GM19351 (cell line): Measurements from ENCODE around the gene COL4A4.

Experiments
- ATAC-seq: cut with Tn5 transposase; IDR thresholded peaks from one replicate; pipeline ENCODE4 v1.9.1; 2021; ENCODE audit warnings: mild to moderate bottlenecking, moderate library complexity; ENCODE audit not compliant: unreplicated experiment

The COL4A4 gene

DNA sequence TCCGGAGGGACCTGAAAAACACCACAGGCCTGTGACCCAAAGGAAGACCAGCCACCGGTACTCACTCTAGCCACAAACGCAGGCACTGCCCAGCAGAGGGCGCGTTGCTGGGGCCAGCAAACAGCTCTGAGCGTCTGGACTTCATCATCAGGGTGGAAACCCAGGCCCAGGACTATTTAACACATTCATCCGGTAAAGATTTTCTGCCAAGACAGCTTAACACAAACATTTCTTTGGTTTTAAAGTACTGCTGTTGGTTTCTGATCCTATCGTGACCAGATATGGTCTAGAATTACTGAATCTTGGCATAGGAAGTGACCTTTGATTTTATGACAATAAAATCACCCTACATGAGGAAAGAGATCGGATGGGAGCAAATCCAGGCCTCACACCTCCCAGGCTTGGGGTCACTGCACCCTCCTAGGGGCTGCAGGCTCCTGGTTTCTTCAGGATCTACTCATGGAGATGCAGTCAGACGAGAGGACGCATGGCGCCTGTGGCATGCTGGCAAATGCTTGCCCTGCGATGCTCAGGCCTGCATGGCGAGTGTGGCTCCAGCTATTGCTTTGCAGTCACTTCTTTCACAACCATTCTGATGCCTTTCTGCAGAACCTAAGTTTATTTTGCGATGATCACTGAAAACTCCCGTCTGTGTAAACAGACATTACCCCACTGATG is 130.4 kb downstream of the COL4A4 start:
- peak; percentile 98 for ATAC-seq

DNA sequence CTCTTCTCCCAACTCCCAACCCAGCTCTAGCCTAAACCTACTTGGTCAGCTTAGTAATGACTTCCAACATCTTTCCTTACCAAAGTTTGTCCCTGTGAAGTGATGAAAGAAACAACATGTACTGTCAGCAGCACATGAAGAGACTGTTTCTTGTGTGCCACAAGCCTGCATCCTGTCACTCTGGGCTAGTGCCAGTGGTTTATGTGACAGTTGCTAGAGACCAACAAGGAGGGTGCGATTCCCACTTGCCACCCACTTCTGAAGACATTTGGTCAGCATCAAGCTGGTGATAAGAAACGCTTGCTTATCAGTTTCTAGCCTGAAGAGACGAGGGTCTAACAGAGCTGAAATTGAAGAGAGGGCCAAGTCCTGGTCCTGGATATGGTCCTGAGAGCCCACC is 132.6 kb downstream of the COL4A4 start:
- no peak for ATAC-seq

DNA sequence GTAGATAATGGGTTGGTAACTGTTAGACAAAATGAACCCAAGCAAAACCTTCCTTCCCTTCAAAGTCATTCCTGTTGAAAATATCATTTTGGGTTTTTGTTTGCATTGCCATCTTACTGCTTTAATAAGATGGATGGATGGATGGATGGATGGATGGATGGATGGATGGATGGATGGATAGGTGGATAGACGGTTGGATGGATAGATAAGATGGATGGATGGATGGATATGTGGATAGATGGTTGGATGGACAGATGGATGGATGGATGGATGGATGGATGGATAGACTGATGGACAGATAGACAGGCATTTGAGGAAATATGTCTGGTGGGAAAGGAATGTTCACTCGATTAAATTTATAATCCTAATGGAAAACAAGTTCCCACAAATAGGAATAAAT is 133.2 kb downstream of the COL4A4 start:
- no peak for ATAC-seq

DNA sequence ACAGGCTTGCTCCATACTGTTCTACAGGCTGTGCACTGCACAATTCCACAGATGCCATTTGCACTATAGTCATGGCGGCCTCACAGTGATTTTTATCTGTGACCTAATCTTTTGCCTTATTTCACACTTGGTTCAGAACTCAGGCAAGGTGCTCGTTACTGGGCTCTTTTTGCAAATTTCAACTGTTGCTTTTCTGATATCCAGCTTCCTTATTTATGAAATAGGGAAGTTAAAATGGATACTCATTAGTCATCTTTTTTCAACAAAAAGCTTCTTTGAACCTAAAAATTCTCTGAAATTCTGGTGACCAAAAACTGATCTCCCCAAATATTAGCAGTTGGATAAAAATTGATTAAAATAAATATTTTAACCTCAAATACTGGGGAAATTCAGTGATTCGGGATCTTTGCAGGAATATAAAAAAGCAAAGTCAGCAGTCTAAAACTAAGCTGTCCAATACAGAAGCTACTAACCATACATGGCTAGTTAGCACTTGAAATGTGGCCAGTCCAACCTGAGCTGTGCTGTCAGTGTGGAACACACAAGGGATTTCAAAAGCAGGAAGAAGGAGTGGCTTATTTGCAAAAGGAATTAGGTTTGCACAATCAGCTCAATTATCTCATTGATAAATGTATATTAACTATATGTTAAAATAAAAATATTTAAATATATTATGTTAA is 134.4 kb downstream of the COL4A4 start:
- no peak for ATAC-seq

DNA sequence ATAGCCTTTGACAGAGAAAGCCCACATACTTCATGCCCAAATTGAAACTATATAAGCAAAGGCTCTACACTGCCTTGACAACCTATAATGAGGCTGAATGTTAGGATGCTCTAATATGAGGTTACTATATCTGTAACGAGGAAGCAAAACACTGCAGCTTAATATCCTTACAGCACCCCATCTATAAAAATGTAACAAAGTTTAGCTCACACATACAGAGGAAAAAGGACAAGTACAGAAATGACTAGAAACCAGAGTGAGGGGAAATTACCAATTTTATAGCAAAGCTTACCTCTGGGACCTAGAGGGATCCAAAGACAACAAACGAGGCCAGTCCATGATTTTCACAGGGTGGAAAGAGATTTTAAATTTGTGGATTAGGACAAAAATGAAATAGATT is 138.5 kb downstream of the COL4A4 start:
- ATAC-seq: peak; percentile 85

DNA sequence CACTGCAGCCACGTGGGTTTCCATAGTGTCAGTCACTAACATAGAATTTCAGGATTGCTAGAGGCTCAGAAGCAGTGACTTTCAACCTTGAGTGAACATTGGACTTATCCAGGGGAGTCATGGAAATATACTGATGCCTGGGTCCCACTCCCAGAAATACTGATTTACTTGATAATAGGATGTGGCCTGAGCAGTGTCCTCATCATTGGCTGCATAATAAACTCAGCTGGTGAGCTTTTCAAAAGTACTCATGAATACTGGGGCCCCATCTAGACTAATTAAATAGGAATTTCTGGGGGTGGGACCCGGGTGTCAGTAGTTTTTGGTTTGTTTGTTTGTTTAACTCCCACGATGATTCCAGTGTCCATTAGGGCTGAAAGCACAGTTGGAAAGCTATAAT is 141.4 kb downstream of the COL4A4 start:
- no peak for ATAC-seq

DNA sequence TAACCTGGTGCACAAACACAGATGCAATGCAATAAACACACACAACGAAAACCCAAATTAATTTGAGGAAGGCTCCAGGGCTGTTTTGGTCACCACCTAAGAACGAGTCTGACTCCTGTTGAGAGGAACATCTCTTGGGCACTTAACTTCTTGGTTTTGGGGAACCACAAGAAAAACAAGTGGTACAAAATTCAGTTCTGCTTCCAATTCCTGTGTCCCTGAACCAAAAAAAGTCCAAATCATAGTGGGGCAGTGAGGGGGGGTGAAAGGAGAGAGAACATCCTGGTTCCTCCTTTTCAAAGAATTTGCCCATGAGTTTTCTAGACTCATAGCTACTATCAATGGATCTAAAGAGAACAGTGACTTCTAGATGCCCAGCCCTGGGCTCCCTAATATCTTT is 143.6 kb downstream of the COL4A4 start:
- ATAC-seq: no peak

DNA sequence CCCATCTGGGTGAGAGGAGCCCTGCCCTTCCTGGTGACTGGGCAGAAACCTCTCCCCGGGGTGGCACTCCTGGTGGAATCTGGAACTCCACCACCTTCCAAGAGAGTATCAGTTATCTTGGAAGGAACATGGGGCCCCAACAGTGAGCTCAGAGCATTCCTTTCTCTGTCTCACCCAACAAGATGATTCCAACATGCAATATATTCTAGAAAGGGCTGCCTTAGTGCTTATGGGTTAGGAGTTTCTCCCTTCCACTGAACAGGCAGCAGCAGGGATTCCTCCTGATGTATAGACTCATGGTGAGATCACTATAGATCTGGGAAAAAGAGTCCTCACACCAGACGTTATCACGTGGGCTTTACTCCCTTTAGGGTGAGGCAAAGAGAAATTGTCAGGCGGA is 147.1 kb downstream of the COL4A4 start:
- ATAC-seq: no peak

DNA sequence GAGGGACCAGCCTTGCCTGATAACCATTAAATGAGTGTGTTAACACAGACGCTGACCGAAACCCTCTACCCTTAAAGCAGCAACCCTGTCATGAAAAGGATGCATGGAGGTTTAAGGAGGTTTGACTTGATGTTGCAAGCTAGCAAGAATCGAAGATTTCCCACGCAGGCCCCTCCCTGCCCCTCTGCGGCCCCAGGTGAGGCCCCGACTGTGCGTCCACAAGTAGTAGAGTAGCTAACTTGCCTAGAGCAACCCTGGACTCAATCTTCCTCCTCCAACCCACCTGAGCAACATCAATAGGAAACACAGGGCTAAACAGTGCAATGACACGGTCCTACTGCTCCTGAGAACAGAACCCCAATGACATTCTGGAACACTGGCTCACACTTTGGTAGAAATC is 150.1 kb downstream of the COL4A4 start:
- no peak for ATAC-seq

DNA sequence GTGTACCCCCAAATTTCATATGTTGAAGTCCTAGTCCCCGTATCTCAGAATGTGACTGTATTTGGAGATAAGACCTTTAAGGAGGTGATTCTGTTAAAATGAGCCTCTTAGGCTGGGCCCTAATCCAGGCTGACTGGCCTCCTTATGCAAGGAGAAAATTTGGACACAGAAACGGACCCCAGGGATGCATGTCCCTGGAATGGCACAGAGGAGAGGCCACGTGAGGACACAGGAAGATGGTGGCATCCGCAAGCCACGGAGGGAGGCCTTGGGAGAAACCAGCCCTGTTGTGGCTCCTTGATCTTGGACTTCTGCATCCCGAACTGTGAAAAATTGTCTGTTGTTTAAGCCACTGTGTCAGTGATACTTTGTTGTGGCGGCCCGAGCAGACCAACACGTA is 150.7 kb downstream of the COL4A4 start:
- no peak for ATAC-seq

DNA sequence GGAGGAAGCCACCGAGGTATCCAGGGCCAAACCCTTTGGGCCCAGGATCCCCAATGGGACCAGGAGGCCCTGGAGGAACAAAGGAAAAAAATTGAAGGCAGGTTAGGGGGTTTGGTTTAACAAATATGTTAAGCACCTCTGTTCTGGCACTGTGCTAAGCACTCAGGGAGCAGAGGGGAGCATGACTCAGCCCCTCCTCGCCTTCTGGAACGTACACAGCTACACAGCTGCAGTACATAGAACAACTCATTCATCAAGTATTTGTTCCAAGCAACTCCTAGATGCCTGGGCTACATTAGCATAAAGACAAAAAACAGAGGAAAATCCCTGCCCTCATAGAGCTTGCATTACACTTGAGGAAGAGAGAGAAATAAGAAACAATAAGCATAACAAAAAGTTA is 153.6 kb downstream of the COL4A4 start:
- no peak for ATAC-seq

DNA sequence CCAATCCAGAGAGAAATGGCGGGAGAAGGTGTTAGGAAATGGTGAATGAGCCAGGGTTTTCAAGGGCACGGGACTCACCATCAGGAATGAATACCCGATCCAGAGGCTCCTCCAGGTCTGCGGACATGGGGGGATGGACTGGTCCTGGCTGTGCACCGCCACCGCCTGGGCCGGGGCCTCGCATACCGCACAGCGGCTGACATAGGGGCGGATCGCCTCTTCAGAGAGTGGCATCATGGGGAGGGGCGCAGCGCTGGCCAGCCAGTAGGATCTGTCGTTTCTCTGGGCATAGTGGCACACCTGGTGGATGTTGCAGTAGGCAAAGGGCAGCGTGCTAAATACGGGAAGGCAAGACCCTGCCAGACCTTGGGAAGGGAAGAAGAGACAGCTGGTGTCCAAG is 156.1 kb downstream of the COL4A4 start:
- ATAC-seq: no peak

DNA sequence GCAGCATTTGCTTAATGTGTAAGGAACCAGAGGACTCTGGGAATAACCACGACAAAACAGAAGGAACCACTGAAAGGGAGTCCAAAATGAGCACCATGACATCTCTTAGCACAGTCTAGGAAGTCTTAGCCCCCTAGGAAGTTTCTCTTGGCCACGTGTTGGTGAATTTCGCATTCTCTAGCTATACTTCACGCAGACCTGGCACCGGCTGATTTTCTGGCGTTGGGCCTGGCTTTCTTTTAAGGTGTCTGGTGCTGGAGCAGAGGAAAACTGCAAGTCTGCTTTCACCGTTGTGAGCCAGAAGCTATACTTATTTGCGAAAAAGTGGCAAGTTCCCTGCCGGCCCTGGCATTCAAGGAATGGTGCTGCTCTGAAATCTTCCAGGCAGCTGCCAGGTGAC is 156.9 kb downstream of the COL4A4 start:
- ATAC-seq: no peak

DNA sequence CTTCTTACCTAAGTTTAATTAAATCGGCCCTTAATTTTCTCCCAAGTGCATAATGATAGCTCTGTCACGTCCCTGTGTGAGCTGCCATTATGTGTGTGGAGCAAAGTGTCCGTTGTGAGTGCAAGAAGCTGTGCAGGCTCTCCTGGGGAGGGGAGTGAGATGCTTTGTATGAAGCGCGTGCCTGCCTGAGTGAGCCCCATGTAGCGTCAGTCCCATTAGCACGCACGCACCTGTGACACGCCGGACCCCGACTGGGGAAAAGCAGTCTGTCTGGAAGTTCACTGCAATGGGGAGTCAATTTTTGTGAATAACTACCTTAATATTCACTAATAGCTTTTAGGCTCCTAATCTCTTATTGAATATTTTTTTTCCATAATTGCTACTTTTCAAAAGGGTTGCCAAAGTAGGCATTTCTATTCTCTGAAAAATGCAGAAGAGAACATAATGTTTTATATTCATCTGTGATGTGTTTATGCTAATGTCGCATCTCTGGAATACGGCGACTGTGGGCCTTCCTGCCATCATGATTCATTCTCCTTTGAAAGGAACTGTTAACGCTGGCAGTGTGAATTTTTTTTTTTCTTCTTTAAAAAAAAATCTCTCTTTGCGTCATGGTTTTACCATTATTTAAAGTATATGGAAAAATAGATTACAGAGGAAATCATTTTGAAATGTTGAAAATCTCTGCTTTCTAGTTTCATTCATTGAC is 157.7 kb downstream of the COL4A4 start:
- no peak for ATAC-seq

DNA sequence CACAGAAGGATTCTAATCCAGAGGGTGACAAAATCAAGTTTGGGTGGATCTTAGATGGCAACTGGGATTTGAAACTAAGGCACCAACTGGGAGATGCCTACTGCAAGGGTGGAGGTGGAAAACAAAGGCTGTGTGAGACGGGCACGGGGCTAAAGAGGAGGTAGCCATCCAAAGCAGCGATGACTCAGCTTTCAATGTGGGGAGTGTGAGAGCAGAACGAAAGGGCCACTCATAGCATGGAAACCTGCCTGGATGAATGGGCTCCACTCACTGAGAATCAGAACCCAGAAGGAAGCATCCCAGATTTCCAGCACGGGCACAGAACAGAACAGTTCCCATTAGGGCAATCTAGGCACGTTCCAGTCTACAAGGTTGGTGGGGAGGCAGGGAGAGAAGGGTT is 159.5 kb downstream of the COL4A4 start:
- ATAC-seq: no peak

DNA sequence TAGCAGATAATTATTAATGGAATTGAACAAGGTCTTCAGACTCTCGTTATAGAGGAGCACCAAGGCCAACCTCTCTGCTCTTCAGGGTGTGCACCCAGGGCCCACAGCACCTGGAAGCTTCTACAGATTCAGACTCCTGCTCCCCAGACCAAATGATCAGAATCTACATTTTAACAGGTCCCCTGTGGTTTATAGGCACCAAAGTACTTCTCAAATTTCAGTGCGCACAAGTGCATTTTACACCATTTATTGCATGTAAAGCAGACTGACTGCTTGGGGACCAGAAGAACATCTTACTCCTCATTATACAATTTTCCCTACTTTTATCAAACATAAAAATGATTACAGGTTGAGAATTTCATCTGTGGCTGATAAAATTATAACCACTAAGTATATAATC is 163.9 kb downstream of the COL4A4 start:
- ATAC-seq: no peak

DNA sequence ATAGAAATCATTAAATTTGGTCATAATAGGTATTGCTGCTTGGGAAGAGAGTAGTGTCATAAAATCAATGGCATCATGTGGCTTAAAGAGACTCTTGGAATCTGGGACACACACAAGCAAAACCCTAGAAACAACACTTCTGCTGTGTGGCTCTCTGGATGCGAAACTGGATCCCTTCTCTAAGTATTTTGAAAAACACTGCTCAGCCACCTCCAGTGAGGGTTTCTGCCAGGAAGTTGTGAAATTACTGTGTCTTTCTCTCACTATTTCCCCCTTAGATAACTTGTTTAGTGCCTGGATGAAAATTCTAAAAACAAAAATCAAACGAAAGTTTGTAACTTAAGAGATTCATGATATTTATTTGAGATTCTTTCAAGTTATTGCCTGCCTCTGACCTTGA is 164.3 kb downstream of the COL4A4 start:
- ATAC-seq: no peak

DNA sequence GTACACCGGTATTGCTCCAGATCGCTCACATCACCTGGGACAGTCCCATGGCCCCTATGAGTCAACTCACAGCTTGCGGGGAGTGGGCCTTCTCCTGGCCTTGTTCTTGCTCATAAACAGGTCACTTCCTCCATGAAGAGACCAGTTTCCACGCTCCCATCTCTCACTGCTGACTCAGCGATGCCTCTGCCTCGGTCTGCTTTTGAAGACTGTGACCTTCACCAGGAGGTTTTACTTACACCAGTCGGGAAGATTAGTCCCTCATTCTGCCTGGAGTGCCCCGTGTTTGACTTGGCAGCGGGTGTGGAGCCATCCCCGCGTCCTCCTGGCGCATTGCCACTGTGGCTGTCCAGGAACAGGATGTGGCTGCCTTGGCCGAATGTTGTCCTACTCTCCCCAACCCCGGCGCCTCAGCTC is 168.4 kb downstream of the COL4A4 start:
- peak; percentile 45 for ATAC-seq

DNA sequence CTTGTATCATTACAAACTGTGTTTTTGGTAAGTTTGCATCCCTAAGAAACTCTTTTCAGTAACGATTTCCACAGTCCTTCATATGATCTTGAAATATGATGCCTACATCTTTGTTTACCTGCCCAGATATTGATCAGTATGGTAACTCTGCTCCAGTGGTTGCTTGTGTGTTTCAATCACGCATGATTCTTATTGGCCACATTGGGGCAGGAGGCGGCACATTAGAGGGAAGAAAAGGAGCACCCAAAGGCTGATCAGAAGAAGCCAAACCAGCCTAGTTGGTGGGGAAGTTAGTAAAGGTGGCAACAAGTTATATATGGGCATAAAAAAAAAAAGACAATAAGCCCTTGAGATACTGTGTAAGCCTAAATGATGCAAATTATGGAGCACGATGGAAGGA is 169.2 kb downstream of the COL4A4 start:
- no peak for ATAC-seq

DNA sequence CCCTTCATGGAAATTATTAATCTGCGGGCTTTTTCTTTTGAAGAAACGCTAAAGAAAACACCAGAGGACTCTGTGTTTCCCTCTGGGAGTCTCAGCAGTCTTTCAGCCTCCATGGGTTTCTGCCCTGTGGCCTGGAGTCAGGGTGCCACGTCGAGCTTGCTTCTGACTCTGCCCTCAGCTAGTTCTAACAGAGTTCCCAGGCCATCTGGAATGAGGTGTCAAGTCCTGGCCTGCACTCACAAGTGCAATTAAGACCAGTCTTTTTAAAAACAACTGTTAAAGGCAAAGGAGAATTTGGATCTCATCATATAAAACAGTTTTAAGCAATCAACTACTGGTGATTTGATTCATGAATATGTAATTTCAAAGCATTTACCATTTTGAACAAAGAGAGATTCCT is 170.8 kb downstream of the COL4A4 start:
- ATAC-seq: no peak

DNA sequence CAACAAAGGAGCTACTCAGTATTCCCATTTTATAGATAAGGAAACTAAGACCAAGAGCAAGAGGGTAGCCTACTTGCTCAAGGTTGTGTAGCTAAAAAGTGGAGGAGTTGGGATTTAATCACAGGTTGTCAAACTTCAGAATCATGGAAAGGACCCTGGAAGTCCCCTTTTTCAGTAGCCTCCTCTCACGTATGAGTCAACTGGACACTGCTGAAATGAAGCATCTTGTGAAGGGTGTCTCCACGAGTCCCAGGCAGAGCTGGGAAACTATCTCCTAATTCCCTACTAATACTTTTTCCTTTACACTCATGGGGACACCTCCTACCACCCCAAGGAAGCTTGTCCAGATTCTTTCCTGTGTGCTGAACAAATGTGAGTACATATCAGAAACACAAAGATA is 172.3 kb downstream of the COL4A4 start:
- ATAC-seq: no peak

DNA sequence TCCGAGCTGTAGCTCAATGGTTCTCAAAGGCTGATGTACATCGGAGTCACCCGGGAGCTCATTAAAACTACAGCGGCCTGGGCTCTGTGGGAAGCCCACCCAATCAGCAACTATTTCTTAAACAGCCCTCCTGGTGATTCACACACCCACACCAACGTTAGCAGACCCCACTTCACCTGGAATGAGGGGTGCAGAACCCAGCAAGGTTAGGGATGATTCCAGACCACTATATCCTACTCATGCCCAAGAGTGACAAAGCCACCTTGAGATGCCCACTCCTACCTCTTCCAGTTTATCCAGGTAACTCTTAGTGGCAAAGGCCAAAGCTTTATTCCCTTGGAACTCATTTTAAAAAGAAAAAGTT is 178.4 kb downstream of the COL4A4 start:
- ATAC-seq: no peak
